ENCODE results near the gene BRAP. TPM values are rescaled to one million over a fixed set of nuclear protein-coding genes. Genes with fewer than 3 reads are reported as not detected.
"Not testable (repeated sequence)": the region's sequence is repeated elsewhere in the genome, so short reads cannot be mapped to it uniquely, and the experiment has no call there.

The BRAP gene
- polyA plus RNA-seq, 12 donors: 12.8 to 21.0 (median 14.0) TPM; not detected in 1

DNA sequence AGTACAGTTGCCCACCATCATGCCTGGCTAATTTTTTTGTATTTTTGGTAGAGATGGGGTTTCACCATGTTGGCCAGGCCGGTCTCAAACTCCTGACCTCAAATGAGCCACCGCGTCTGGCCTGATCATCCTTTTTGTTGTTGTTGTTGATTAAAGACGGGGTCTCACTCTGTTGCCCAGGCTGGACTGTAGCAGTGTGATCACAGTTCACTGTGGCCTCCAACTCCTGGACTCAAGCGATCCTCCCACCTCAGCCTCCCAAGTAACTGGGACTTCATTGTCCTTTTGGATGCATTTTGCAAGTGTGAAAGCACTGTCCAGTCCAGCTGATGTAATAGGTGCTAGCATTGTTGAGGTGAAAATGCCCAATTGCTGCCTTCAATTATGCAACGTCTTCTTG is 59.5 kb downstream of the BRAP start:
- DNase-seq: no peak

DNA sequence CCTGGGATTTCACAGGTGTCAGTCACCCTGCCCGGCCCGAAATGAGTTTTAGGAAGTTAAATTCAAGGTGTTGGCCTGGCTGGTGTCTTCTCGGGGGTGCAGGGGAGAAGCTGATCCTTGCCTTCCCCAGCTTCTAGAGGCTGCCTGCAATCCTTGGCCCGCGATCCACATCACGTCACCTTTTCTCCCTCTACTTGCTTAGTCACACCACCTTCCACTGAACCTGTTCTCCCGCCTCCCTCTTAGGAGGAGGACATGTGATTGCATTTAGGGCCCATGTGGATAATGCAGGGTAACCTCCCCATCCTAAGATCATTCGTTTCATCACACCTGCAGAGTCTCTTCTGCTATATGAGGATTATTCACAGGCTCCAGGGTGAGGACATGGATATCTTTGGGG is 61.2 kb downstream of the BRAP start:
- no peak for DNase-seq

DNA sequence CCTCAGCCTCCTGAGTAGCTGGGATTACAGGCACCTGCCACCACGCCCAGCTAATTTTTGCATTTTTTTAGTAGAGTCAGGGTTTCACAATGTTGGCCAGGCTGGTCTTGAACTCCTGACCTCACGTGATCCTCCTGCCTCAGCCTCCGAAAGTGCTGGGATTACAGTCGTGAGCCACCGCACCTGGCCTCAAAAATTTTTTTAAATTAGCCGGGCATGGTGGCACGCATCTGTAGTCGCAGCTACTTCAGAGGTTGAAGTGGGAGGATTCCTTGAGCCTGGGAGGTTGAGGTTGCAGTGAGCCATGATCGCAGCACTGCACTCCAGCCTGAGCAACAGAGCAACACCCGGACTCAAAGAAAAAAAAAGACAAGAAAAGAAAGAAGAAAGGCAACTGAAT is 67.9 kb downstream of the BRAP start:
- not testable (repeated sequence) for DNase-seq

DNA sequence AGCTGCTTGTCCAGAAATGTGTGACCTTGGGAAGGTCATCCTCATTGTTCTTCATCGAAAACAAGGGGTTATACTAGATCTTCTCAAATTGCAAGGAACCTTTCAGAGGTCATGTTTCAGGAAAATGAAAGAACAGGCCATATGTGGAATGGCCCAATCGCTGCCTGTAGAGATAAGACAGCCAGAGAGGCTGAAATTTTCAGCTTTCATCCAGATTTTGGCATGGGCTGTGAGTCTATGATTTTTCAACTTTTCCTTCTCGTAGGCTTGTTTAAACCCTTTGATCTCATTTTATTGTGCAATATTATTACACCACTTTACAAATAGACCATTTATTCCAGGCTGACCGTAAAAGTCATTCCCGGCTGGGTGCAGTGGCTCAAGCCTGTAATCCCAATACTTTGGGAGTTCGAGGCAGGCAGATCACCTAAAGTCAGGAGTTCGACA is 69.6 kb downstream of the BRAP start:
- no peak for DNase-seq

DNA sequence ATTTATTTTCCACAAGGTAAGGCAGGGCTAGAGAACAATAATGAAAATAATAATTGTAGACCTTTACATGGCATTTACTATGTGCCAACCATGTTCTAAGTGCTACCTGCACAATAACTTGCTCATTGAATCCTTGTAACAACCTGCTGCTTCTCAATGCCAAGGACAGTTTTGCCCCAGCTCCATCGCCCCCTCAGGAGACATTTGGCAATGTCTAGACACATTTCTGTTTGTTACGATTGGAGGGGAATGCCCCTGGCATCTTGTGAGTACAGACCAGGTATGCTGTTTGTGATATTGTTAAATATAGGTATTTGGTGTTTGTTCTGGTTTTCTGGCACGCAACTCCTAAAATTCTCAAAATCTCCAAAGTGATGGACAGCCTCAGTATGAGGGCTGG is 78.5 kb downstream of the BRAP start:
- no peak for DNase-seq

DNA sequence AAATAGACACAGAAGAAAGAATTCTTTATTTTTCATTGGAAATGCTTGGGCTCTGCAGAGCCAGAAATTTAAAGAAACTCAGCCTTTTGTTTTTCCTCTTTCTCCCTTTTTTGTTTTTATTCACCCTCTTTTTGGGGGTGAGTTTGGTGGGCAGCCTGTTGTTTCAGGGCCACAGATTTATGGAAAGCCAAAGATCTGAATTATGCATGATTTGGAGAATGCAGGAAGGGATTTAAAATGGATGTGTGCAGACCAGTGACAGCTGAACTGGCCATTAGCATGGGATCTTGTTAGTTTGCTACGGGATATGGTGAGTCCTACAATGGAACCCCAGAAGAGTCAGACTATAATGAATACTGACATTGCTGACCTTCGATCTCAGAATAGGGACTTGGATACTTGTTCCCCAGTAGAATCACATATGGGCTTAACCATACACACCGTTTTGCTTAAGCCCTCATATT is 79.0 kb downstream of the BRAP start:
- DNase-seq: no peak

DNA sequence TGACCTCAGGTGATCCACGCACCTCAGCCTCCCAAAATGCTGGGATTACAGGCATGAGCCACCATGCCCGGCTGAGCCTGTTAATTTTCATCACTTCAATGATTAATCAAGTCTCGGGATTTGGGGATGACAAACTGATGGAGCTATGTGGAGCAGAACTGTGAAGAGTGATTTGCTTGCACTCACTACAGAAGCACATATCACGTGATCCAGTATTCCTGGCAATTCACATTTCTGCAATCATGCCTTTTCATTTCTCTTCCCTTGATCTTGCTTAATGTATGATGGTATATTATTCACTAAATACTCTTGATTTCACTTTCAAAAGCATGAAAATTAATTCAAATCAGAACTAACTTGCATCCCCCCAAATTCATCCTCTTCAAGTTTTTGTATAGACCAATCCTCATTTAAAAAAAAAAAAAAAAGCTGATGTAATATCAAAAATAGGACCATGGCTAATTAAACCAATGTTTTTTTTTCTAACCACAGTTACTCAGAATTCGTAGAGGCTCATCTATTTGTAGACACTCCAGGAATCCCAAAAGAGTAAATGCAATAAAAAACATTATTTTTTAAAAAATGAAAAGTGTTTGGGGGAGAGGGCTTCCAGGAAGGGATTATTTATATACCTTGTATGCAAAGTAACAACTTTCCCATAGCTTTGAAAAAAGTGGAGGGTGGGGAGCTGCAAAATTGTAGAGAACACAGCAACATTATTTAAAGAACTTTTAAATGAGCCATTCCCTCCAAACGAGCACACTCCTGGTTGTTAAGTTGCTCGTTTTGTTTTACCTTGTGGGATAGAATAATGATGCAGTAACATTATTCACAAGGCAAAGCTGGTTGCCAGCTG is 79.6 kb downstream of the BRAP start:
- no peak for DNase-seq

DNA sequence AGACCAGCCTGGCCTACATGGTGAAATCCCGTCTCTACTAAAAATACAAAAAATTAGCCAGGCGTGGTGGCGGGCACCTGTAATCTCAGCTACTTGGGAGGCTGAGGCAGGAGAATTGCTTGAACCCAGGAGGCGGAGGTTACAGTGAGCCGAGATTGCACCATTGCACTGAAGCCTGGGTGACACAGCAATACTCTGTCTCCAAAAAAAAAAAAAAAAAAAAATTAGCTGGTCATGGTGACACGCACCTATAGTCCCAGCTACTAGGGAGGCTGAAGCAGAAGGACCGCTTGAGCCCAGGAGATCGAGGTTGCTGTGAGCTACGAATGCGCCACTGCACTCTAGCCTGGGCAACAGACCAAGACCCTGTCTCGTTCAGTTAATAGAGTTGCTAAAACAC is 82.9 kb downstream of the BRAP start:
- not testable (repeated sequence) for DNase-seq

DNA sequence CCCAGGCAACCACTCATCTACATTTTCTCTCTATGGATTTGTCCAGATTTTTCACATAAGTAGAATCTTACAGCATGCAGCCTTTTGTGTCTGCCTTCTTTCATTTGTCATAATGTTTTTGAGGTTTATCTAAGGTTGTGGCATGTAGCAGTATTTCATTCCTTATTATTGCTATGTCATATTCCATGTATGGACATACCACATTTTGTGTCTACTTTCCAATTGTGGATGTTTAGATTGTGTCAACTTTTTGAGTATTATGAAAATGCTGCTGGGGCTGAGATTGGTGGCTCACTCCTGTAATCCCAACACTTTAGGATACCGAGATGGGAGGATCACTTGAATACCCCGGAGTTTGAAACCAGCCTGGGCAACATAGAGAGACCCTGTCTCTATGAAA is 83.4 kb downstream of the BRAP start:
- DNase-seq: no peak

DNA sequence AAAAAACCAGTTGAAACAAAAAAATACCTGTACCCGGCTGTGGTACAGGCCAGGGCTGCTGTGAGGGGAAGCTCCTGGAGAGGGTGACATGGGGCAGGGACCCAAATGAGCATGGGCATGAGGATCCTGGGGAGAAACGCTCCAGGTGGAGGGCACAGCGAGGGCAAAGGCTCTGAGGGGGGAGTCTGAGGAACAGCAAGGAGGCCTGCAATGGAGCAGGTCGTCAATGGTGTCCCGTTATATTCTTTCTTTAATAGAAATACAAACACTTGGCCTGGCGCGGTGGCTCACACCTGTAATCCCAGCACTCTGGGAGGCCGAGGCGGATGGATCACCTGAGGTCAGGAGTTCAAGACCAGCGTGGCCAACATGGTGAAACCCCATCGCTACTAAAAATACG is 84.8 kb downstream of the BRAP start:
- not testable (repeated sequence) for DNase-seq

DNA sequence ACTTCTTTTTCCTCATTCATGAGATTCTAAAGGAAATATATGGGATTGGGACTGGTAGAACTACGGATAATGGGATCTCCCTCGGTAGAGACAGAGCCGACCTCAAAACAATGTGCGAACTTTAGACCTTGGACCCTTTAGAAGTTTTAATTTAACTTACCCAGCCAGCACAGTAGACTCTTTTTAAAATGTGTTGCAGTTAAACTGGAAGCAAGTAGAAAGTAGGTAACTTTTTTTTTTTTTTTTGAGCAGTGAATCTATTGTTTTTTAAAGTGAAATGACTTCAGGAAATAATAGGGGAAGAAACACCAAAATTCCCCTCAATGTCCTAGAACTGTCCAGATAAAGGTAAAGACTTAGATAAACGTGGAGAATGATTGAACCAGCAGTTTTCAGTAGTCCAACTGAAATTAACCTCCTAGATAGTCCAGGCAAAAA is 85.5 kb downstream of the BRAP start:
- no peak for DNase-seq

DNA sequence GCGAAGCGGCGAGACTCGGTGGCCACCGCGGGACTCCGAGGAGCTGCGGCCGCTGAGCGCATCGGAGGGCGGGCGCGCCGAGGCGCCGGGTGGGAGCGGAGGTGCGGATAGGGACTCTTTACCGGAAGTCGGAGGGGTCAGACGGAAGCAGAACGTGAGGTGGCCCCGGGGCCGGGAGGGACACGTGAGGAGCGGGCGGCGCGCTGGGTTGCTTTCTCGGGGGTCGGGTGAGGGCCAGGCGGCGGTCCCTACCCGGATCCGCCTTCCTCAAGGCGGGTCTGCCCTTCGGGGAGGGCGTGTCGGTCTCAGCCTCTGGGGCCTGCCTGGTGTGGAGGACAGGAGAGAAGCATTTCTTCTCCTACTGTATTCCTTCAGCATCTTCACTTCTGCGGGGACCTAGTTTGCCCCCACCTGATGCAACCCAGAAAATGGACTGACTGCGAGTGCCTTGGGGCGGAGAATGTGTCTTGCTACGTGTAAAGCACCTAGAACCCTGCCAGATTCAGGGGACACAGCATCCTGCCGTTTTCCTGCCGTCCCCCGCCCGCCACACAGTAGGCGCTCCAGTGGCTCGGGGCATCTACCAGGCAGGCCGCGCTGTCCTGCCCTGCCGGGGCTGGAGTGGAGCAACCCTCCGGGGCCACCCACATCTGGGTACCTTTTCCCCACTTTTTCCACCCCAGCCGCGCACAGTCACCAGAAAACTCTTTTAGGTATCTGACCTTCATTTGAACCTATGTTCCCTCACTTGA is 86.1 kb downstream of the BRAP start:
- peak; percentile 93 for DNase-seq

DNA sequence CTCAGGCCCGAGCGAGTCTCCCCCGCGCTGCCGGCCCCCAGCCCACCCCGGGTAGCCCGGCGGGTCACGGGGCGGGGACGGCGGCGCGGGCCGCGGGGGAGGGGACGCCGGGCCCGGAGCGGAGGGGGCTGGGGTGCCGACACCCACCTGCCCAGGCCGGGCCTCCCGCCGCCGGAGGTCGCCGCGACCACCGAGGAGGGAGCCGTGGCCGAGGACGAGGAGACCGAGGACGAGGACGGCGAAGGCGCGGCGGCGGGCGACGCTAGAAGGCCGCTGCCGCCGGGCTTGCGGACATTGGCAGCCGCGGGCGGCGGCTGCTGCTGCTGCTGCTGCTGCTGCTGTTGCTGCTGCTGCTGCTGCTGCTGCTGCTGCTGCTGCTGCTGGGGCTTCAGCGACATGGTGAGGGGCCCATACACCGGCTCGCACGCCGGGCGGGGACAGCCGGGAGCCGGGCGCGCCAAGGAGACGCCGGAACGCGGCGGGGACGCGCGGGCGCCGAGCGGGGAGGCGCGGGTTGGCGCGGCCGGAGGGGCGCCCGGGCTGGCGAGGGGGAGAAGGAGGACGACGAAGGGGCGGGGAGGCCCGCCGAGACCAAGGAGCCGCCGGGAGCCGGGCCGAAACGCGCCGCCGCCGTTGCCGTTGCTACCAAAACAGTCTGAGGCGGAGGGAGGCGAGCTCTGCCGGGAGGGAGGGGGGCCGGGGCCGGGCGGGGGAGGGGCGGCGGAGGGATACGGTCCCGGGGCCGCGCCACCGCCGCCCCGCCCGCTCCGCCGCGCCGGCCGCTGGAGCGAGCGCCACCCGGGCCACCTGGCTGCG is 86.9 kb downstream of the BRAP start, which contains the start of gene ATXN2:
TSS of gene ATXN2 (minus strand) at position 679 of the 816 bp plus-strand sequence. CDS start at position 398, 281 bp downstream.
- DNase-seq: peak; percentile 57

DNA sequence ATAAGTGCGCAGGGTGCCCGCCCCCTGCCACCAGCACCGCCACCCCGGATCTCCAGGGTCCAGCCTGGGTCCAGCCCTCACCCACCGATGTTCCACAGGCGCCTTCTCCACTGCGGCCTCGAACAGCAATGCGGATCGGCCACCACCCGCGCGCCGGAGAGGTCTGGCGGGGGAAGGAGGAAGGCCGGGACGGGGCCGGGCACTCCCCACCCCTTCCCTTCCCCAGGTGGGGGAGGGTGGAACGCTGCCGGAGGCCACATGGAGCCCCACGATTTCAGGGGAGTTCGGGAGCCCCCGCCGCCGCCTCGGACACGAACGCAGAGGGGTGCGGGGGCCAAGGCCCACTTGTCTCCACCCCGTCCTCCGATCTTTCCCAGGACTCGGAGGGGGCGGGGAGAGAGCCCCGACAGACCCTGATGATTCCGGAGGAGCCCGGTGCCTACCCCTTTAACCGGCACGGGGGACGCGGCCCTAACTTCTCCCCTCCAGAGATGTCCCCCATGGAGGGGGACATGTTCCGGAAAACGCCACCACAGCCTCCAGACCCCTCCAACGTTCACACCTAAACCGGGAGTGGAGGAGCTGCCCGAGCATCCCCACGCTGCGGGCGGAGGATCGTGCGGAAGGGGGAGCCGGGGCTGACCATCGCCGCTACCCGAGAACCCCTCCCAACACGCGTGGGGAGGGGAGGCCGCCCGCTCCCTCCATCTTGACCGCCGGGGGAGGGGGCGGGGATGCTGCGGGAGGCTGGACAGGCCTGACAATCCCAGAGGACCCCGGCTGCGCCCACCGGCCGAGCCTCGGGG is 87.7 kb downstream of the BRAP start:
- peak; percentile 53 for DNase-seq

DNA sequence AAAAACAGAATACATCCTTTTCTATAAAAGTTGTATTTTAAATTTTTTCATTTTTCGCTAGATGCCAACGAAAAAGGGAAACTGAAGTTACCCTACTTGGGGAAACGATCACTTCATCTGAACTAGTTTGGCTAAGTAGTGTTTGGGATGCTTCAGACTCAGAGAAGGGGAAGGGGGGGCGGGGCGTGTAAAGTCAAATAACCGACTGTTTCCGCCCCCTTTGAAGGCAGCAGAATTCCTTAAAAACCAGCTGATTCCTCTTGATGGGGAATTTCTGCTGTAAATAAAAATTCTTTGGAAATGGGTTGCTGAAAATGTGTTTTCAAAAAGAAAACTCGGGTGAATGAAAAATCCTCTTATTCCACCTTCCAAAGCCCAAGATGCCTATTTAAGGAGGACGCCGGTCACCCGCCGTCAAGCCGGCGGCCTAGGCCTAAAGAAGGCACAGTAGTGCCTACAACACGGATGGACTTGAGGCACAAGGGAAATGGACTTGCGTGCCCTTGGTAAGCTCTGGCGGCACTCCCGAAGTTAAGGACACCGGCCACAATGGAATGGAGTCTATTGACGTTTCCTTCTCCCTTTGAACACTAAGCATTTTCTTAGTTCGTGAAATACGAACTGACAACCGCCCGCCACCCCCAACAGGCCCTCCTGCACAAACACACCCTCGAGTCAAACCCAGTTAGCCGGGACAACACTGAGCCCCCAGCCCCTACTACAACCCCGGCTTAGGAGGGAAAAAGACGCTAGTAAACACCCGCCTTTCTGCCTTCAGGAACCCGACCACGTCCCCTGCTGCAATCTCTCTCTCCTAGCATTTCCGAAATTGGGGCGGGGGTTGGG is 88.5 kb downstream of the BRAP start:
- DNase-seq: peak; percentile 37

DNA sequence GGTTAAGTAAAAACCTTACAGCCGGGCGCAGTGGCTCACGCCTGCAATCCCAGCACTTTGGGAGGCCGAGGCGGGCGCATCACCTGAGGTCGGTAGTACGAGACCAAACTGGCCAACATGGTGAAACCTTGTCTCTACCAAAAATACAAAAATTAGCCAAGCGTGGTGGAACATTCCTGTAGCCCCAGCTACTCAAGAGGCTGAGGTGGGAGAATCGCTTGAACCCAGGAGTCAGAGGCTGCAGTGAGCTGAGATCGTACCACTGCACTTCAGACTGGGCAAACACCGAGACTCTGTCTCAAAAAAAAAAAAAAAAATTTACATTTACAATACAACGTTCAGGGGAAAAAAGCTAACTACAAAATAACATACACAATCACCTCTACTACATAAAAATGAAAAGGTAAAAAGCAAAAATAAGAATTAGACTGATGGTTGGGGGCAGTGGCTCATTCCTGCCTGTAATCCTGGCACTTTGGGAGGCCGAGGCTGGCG is 90.4 kb downstream of the BRAP start:
- not testable (repeated sequence) for DNase-seq
